ENCODE data around the gene RARRES1. TPM values are rescaled to one million over a fixed set of nuclear protein-coding genes. Genes with fewer than 3 reads are reported as not detected.

The RARRES1 gene
- total and polyA plus RNA-seq, 9 donors = 2.2 to 9.4 (median 4.1) TPM

DNA sequence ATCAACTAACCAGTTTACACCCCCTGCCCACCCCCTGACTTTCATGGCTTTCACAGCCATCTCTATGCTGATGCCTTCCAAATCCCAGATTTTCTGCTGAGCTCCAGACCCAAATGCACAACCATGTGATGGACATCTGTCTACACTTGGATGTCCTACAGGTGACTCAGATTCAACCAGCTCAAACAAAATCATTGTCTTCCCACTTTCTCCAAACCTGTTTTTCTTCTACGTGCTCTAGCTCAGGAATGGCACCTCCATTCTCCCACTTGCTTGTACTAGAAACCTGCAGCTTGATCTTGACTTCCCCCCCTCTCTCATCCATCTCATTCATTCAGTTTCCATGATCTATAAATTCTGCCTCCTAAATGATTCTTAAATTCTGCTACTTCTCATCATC is 34.1 kb upstream of the RARRES1 start:
- 95% methylated on average over 1 of the region's 1 CpG for whole genome bisulfite sequencing (ENCODE audit: insufficient coverage)
- Histone ChIP-seq H3K27me3 (ENCODE audit: control insufficient read depth, insufficient read depth, low read length) (no peaks in the 10 kb centered on the region), H3K9me3 (replicated peaks; ENCODE audit: control insufficient read depth, low read depth, low read length) (no peaks in the 10 kb centered on the region), H3K4me1 (ENCODE audit: control insufficient read depth, insufficient read depth, low read length) (peaks cover 30% of the 10 kb centered on the region), H3K27ac (ENCODE audit: low read length) (no peak overlapping the region), H3K36me3 (ENCODE audit: control insufficient read depth, insufficient read depth, low read length) (no peaks in the 10 kb centered on the region), H3K4me3 (ENCODE audit: low read length) (no peak overlapping the region)
- DNase-seq = no peak

DNA sequence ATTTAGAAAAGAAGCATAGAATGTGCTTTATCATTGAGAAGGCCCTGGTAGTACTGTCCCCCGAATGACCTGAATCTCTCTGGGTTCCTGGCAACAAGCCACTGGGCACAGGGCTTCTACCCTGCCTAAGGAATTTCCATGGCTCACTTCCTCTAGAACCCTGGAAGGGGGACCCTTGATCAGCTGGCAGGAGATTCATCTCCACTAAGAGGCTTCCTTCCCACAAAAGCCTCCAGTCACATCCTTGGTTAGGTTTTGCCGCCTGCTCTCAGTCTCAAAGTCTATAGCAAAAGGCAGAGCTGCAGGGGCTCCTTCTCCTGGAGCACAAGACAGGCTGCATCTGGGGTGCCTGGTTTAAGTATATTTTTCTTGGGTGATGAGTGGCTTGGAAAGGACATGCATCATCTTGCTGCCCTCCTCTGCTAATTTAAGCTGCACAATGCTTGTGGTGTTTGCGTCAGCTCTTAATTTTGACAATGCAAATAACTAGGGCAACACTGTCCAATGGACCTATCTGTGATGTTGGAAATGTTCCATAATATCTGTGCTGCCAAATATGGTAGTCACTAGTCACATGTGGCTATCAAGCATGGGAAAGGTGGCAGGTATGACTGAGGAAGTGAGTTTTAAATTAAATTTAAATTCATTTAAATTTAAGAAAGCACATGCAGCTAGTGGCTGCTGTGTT is 33.4 kb upstream of the RARRES1 start:
- no peak for DNase-seq
- Histone ChIP-seq H3K4me3 (ENCODE audit: low read length) (no peak overlapping the region), H3K4me1 (ENCODE audit: control insufficient read depth, insufficient read depth, low read length) (peaks cover 30% of the 10 kb centered on the region), H3K36me3 (ENCODE audit: control insufficient read depth, insufficient read depth, low read length) (no peaks in the 10 kb centered on the region), H3K9me3 (replicated peaks; ENCODE audit: control insufficient read depth, low read depth, low read length) (no peaks in the 10 kb centered on the region), H3K27ac (ENCODE audit: low read length) (no peak overlapping the region), H3K27me3 (ENCODE audit: control insufficient read depth, insufficient read depth, low read length) (no peaks in the 10 kb centered on the region)
- WGBS (ENCODE audit: insufficient coverage) = 80% methylated on average over 2 of the region's 3 CpGs

DNA sequence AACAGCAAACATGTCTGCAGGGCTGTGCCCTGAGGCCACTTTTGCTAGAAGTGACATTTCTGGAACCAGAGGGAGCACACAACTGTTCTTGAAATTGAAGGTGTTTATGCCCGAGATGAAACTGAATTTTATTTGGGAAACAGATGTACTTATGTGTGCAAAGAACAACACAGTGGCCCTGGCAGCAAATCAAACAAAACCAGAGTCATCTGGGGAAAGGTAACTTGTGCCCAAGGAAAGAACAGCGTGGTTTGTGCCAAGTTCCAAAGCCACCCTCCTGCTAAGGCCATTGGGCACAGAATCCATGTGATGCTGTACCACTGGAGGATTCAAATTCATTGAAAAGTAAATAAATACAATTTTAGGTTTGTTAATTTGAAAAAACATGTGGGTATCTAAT is 31.2 kb upstream of the RARRES1 start:
- no peaks in the 10 kb centered on the region for H3K9me3 ChIP-seq (replicated peaks; ENCODE audit: control insufficient read depth, low read depth, low read length)
- WGBS (ENCODE audit: insufficient coverage) = 38% methylated on average over 1 of the region's 2 CpGs
- DNase-seq = no peak
- H3K27ac ChIP-seq (ENCODE audit: low read length) = no peak overlapping the region
- no peaks in the 10 kb centered on the region for H3K27me3 ChIP-seq (ENCODE audit: control insufficient read depth, insufficient read depth, low read length)
- no peaks in the 10 kb centered on the region for H3K36me3 ChIP-seq (ENCODE audit: control insufficient read depth, insufficient read depth, low read length)
- peaks cover 14% of the 10 kb centered on the region for H3K4me1 ChIP-seq (ENCODE audit: control insufficient read depth, insufficient read depth, low read length)
- no peak overlapping the region for H3K4me3 ChIP-seq (ENCODE audit: low read length)

DNA sequence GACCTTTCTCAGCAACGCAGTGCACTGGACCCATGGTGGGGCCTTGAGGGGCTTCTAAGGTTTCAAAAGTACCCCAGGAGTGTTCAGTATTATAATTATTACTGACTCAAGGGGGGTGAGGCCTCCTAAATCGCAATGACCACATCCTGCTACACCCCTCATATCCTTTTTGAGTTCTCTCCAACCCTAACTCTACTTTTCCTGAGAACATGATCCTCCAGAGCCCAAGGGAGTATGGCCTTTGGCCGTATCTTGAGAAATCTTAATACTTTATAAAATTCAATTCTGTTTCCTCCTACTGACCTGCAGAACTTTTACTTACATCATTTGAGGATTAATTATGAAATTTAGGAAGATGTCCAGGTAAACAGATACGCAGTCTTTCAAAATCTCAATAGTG is 30.4 kb upstream of the RARRES1 start:
- no peak overlapping the region for H3K27ac ChIP-seq (ENCODE audit: low read length)

DNA sequence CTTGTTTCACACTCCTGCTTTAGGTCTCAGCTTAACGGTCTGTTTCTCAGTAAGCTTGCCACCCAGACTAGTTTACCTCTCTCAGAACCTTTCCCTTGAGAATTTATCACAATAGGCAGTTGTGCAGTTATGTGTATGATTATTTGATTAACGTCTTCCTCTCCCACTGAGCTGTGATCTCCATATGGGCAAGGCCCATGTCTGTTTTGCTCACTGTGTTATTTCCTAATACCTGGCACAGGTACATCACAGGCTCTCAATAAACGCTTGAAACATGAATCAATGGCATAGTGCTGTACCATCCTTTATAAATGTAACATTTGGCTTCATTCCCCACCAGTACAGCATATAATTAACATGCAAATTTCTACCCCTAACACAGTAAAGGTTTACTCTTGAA is 29.1 kb upstream of the RARRES1 start:
- Histone ChIP-seq H3K4me3 (ENCODE audit: low read length) (no peak overlapping the region), H3K27ac (ENCODE audit: low read length) (no peak overlapping the region), H3K36me3 (ENCODE audit: control insufficient read depth, insufficient read depth, low read length) (no peaks in the 10 kb centered on the region), H3K9me3 (replicated peaks; ENCODE audit: control insufficient read depth, low read depth, low read length) (no peaks in the 10 kb centered on the region), H3K27me3 (ENCODE audit: control insufficient read depth, insufficient read depth, low read length) (no peaks in the 10 kb centered on the region), H3K4me1 (ENCODE audit: control insufficient read depth, insufficient read depth, low read length) (peaks cover 4% of the 10 kb centered on the region)
- DNase-seq = no peak
- 86% methylated on average over 1 of the region's 3 CpGs for WGBS (ENCODE audit: insufficient coverage)

More for the DNA sequence above, 30.4 kb upstream of the RARRES1 start:
- H3K4me3 ChIP-seq (ENCODE audit: low read length) = no peak overlapping the region
- H3K27me3 ChIP-seq (ENCODE audit: control insufficient read depth, insufficient read depth, low read length) = no peaks in the 10 kb centered on the region
- no CpG with 5 or more reads among the region's 4 CpGs for WGBS (ENCODE audit: insufficient coverage)
- H3K9me3 ChIP-seq (replicated peaks; ENCODE audit: control insufficient read depth, low read depth, low read length) = no peaks in the 10 kb centered on the region
- peak; percentile 69 for DNase-seq
- H3K36me3 ChIP-seq (ENCODE audit: control insufficient read depth, insufficient read depth, low read length) = no peaks in the 10 kb centered on the region
- peaks cover 9% of the 10 kb centered on the region for H3K4me1 ChIP-seq (ENCODE audit: control insufficient read depth, insufficient read depth, low read length)

DNA sequence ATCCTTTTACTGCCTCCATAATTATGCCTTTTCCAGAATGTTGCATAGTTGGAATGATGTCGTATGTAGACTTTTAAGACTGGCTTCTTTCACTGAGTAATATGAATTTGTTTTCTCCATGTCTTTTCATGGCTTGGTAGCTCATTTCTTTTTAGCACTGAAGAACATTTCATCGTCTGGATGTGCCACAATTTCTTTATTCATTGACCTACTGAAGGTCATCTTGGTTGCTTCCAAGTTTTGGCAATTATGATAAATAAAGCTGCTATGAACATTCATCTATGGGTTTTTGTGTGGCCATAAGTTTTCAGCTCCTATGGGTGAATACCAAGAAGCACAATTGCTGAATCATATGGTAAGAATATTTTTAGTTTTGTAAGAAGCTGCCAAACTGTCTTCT is 23.2 kb upstream of the RARRES1 start:
- WGBS (ENCODE audit: insufficient coverage) = no CpG with 5 or more reads among the region's 2 CpGs
- no peaks in the 10 kb centered on the region for H3K9me3 ChIP-seq (replicated peaks; ENCODE audit: control insufficient read depth, low read depth, low read length)

DNA sequence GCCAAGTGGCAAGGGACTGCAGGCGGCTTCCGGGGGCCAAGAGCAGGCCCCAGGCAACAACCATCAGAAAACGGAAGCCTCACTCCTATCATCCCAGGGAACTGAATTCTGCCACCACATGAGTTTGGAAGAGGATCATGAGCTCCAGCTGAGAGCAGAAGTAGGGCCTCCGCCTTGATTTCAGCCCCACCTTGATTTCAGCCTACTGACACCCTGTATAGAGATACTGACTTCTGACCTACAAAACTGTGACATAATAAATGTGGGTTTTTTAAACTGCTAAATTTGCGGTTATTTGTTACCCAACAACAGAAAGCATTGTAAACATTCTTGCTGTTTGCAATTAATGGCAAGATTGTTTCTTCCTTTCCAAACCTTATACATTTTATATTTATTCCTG is 21.6 kb upstream of the RARRES1 start:
- no peak overlapping the region for H3K4me3 ChIP-seq (ENCODE audit: low read length)
- no peaks in the 10 kb centered on the region for H3K9me3 ChIP-seq (replicated peaks; ENCODE audit: control insufficient read depth, low read depth, low read length)
- H3K27ac ChIP-seq (ENCODE audit: low read length) = no peak overlapping the region
- H3K36me3 ChIP-seq (ENCODE audit: control insufficient read depth, insufficient read depth, low read length) = peaks cover 4% of the 10 kb centered on the region
- no peaks in the 10 kb centered on the region for H3K27me3 ChIP-seq (ENCODE audit: control insufficient read depth, insufficient read depth, low read length)
- no CpG with 5 or more reads among the region's 5 CpGs for WGBS (ENCODE audit: insufficient coverage)
- DNase-seq = no peak
- no peaks in the 10 kb centered on the region for H3K4me1 ChIP-seq (ENCODE audit: control insufficient read depth, insufficient read depth, low read length)

More for the DNA sequence above, 23.2 kb upstream of the RARRES1 start:
- DNase-seq = no peak
- Histone ChIP-seq H3K36me3 (ENCODE audit: control insufficient read depth, insufficient read depth, low read length) (peaks cover 2% of the 10 kb centered on the region), H3K4me3 (ENCODE audit: low read length) (no peak overlapping the region), H3K4me1 (ENCODE audit: control insufficient read depth, insufficient read depth, low read length) (no peaks in the 10 kb centered on the region), H3K27me3 (ENCODE audit: control insufficient read depth, insufficient read depth, low read length) (no peaks in the 10 kb centered on the region), H3K27ac (ENCODE audit: low read length) (no peak overlapping the region)

DNA sequence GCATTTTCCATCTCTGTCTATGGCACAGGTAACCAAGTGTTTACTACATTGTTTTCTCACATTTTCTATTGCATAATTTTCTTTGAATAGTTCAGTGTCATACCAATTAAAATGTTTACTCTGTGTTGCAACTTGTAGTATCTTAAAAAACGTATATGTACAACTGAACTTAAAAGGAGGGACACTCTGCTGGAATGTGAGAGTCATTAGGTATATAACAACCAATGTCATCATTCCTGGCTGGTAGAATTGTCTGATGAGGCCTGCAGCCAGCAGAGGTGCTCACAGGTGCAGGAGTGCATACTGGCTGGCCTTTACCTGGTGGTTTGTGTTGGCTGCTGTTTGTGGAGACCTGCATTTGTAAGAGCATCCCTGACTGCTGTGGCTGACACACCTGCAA is 19.1 kb upstream of the RARRES1 start:
- H3K27me3 ChIP-seq (ENCODE audit: control insufficient read depth, insufficient read depth, low read length) = no peaks in the 10 kb centered on the region
- no peaks in the 10 kb centered on the region for H3K4me1 ChIP-seq (ENCODE audit: control insufficient read depth, insufficient read depth, low read length)
- peaks cover 22% of the 10 kb centered on the region for H3K36me3 ChIP-seq (ENCODE audit: control insufficient read depth, insufficient read depth, low read length)
- DNase-seq = no peak
- WGBS (ENCODE audit: insufficient coverage) = no CpG with 5 or more reads among the region's 1 CpG
- no peaks in the 10 kb centered on the region for H3K9me3 ChIP-seq (replicated peaks; ENCODE audit: control insufficient read depth, low read depth, low read length)
- no peak overlapping the region for H3K27ac ChIP-seq (ENCODE audit: low read length)
- H3K4me3 ChIP-seq (ENCODE audit: low read length) = no peak overlapping the region

DNA sequence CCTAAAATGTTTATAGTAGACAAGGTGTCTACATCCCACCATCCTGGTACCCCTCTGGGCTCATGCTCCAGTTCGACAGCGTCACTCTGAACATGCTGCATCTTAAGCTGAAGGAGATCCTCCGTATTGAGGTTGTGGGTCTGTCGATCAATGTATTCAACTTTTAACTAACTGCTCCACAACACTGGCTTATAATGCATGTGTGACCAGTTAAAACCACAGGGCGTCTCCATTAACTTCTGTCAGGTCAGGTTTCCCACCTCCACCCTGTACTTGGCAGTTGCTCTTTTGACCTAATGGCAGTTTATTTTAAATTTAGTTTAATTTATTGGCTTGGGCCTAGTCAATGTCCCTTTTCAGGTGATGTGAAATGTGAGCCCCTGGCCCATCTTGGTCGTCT is 17.8 kb upstream of the RARRES1 start:
- H3K9me3 ChIP-seq (replicated peaks; ENCODE audit: control insufficient read depth, low read depth, low read length) = no peaks in the 10 kb centered on the region
- no peak overlapping the region for H3K27ac ChIP-seq (ENCODE audit: low read length)
- DNase-seq = no peak
- H3K27me3 ChIP-seq (ENCODE audit: control insufficient read depth, insufficient read depth, low read length) = no peaks in the 10 kb centered on the region
- H3K4me1 ChIP-seq (ENCODE audit: control insufficient read depth, insufficient read depth, low read length) = no peaks in the 10 kb centered on the region
- H3K36me3 ChIP-seq (ENCODE audit: control insufficient read depth, insufficient read depth, low read length) = peaks cover 25% of the 10 kb centered on the region
- 93% methylated on average over 2 of the region's 6 CpGs for WGBS (ENCODE audit: insufficient coverage)
- no peak overlapping the region for H3K4me3 ChIP-seq (ENCODE audit: low read length)

DNA sequence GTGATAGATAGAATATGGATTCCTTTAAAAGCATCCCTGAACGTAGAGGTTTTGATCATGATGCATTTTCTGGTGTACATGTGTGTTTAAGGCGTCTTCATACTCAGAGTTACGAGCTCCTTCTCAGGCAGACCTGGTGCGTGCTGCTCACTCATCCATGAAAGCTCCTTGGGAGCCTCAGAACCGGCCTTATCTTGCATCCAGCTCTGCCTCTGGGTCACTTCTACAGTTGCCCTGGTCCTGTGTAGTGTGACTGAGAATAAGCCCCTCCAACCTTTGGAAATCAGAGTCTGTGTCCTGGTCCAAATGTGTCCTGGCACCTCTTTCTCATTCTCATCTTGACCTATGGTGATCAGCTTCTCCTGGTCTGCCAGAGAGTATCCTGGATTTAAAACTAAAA is 17.3 kb upstream of the RARRES1 start:
- no peak for DNase-seq
- H3K4me3 ChIP-seq (ENCODE audit: low read length) = no peak overlapping the region
- no peaks in the 10 kb centered on the region for H3K27me3 ChIP-seq (ENCODE audit: control insufficient read depth, insufficient read depth, low read length)
- H3K4me1 ChIP-seq (ENCODE audit: control insufficient read depth, insufficient read depth, low read length) = no peaks in the 10 kb centered on the region
- H3K27ac ChIP-seq (ENCODE audit: low read length) = no peak overlapping the region
- H3K36me3 ChIP-seq (ENCODE audit: control insufficient read depth, insufficient read depth, low read length) = peaks cover 26% of the 10 kb centered on the region
- WGBS (ENCODE audit: insufficient coverage) = 80% methylated on average over 5 of the region's 5 CpGs
- no peaks in the 10 kb centered on the region for H3K9me3 ChIP-seq (replicated peaks; ENCODE audit: control insufficient read depth, low read depth, low read length)
